HG03571 (cell line): ENCODE measurements around the gene CS.

Experiments used
- ATAC-seq: cut with Tn5 transposase; IDR thresholded peaks from one replicate; pipeline ENCODE4 v1.9.1; 2021; ENCODE audit not compliant: unreplicated experiment

Gene CS

DNA sequence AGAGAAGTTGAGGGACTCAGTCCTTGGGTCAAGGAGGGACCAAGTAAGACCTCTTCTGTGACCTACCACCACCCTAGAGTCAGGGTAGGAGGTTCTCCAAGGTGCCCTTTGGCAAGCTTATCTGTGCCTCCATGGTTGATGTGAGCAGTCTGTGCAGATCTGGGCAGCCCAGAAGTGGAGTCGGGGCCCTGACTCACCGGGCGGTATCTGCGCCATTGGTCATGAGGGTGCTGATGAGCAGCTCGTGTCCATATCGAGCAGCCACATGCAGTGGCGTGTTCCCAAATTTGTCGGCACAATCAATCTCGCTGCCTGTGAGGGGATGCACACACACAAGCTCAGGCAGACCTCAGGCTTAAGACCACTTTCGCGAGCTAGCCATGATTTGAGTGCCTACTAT lies 47.0 kb downstream of the CS start:
- no peak for ATAC-seq

DNA sequence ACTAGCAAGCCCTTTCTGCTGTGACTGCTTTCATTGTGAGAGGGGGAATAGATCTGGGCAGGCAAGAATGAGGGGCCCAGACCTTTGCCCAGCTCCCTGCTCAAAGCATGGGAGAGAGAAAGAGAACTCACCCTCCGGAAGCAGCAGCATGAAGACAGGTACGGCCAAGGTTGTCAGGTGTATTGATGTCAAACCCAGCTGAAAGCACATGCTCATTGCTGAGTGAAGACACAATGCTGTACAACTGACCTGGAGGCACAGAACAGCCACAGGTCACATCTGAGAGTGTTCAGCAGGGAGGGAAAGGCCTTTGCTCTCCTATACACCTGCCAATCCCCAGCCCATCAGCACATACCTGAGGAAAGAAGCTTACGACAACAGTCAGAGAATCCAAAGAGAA lies 47.5 kb downstream of the CS start:
- ATAC-seq: no peak

DNA sequence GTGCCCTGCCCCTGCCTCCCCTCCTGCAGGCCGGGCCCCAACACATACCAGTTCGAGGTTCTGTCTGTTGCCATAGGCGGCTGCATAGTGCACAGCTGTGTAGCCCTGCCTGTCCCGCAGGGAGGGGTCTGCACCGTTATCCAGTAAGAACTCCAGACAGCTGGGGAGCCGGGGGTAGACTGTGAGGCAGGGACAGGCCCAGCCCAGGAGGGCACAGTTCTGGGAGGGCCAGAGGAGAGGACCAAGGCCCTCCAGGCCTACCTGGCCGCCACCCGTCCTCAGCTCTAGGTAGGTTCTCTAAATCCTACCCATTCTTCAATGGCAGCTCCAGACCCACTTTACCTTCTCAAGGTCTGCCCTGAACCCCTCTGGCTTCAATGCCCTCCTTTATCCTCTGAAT lies 51.4 kb downstream of the CS start:
- no peak for ATAC-seq

DNA sequence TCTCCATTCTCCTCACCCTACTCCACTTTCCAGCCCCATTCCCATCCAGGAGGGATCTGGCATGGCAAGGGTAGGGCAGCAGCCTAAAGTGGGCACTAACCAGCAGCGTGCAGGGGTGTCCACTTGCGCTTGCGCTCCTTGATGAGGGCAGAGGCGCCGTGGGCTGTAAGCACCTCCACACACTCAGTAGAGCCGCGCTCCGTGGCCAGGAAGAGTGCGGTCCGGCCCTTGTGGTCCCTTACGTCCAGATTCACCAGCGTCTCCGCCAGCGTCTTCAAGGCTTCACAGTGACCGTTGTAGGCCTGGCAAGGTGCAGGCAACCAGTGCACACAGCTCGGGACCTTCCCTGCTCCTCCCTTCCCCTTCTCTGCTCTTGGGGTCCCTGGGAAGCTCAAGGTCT lies 52.2 kb downstream of the CS start:
- ATAC-seq: no peak

DNA sequence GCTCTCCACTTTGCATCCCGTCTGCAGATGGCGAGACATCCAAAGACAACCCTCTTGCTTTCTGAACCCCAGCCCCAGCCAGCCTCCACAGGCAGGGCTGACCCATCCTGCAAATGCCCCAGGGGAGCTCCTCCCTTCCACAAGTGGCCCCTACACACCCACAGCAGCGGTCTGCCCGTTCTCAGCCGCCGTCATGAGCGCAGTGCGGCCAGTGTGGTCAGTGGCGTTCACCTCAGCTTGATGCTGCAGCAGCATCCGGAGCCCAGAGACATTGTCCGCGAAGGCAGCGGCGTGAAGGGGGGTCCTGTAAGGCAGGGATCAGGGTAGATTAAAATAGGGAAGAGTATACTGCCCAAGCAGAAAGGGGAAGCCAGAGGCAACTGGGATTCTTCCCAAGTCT lies 55.6 kb downstream of the CS start:
- no peak for ATAC-seq

DNA sequence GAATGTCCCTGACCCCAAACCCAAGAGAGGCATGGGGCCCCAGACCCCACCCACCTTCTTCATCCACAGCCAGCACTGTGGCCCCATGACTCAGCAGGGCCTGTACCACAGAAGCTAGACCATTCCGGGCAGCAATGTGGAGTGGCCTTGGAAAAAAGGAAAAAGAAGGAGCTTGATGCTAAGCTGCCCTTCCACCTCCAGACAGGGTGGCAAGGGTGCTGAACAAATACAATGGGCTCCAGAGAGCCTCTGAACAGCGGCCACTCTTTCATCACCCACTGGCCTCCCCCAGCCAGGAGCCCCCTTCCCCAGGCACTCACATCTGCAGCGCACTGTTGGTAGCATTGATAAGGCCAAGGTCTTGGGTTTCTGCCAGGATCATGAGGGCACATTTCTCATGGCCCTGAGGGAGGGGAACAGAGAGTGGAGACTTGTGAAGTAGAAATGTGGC lies 56.4 kb downstream of the CS start:
- ATAC-seq: no peak

DNA sequence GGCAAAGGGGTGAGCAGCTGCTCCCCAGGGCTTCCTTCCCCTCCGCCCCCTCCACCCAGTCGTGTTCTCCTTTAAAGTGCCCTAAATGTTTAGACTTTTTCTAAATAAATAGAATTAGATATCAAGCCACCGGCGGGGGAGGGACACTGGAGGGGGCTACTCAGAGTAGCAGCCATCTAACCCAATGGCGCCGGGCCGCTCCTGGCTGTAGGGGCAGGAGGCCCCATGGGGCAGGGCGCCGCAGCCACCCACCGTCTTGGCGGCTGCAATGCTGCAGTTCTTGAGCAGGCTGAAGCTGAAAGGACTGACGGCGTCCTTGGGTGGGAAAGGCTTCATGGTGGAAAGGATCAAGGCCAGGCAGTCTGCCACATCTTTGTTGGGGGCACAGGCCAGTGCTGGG lies 57.1 kb downstream of the CS start:
- no peak for ATAC-seq

DNA sequence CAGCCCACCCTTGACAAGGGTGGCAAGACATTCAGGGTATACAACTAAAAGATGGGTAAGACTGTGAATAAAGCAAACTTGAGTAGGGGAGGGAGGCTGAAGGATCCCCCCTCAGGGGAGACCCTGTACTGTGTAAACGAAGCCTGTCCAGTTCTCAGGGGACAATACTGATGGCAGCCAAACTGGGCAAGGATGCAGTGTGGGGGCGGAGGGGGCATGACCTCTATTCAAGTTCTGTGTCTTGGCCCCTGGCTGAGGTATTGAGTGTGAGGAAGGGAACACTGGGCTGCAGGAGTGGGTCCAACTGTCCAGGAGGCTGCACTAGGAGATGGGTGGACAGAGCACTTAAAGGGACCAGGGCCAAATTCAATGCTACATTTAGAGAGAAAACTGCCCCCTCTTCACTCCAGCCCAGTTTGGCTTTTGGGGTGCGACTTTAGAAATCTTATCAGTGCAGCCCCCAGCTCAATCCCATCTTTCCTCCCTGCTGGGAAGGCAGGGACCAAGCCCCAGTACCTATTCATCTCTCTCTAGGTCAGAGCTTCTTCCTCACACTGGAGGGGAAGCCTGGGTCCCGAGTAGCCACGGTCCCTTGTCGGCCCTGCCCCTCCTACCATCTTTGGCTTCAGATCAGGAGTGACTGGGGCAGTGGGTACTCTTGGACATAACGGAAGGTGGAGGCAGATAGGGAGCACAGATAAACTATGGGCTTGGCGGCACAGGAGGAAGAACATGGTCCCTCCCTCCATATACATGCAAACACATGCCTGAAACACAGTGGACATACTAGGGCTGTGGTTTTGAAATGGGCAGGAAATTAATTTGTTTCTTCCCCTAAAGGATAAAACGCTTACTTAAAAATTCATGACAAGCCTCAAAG lies 58.5 kb downstream of the CS start:
- no peak for ATAC-seq

DNA sequence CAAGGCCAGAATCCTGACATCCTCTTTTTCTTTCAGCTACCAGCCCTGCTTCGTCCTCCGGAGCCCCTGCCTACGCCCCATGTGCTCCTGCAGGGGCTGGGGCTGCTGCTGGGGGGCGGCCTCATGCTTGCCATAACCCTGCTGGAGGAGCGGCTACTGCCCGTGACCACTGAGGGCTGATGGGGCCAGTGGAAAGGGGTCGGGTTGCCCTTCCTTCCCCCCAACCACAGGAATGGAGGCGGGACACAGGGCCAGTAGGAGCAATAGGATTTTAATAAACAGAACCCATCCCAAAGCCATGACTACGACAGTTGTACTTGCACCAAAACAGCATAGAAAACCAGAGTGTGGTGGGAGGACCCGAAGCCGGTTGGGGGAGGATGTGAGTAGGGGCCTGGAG lies 62.6 kb downstream of the CS start:
- ATAC-seq: no peak

DNA sequence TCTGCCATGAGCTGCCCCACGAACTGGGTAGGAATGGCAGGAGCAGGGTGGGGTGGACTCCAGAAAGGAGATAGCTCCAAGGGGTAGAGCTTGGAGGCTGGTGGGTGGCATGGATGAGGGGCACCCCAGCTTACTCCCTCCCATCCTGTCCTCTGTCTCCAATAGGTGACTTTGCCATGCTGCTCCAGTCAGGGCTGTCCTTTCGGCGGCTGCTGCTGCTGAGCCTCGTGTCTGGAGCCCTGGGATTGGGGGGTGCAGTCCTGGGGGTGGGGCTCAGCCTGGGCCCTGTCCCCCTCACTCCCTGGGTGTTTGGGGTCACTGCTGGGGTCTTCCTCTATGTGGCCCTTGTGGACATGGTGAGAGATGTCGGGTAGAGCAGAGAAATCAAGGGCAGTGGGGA lies 63.1 kb downstream of the CS start:
- ATAC-seq: no peak

DNA sequence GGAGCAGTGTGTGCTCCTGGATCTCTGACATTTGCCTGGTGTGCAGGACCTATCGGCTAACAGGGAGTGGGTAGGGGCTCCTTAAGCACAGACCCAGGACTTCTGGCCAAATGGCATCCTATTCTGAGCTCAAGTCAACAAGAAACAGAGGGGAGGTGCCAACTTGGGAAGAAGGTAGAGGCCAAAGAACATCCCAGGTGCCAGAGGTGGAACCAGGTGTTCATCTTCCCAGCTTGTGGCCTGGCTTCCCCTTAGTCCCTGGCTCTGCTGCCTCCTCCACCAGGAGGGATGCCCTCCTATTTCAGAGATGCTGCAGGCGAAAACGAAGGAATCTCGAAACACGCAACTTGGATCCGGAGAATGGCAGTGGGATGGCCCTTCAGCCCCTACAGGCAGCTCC lies 64.0 kb downstream of the CS start:
- no peak for ATAC-seq

DNA sequence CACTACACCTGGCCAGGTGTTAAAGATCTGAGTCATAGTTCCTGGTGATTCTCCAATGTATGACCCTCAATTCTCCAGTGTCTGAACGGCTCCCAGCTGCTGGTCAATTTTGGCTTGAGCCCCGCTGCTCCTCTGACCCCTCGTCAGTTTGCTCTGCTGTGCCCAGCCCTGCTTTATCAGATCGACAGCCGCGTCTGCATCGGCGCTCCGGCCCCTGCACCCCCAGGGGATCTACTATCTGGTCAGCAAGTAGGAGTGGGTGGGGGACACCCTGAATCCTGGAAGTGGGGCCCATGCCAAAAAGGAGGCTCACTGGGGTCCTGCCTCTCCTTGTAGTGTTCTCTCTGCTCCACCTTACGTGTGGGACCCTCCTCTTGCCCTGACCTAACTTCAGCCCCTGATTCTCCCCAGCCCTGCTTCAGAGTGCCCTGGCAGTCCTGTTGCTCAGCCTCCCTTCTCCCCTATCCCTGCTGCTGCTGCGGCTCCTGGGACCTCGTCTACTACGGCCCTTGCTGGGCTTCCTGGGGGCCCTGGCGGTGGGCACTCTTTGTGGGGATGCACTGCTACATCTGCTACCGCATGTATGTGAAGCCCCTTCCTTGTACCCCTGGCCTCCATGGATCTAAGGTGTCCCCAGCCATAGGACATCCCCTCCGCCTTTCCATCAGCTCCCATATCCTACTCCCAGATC lies 65.2 kb downstream of the CS start:
- ATAC-seq: no peak

DNA sequence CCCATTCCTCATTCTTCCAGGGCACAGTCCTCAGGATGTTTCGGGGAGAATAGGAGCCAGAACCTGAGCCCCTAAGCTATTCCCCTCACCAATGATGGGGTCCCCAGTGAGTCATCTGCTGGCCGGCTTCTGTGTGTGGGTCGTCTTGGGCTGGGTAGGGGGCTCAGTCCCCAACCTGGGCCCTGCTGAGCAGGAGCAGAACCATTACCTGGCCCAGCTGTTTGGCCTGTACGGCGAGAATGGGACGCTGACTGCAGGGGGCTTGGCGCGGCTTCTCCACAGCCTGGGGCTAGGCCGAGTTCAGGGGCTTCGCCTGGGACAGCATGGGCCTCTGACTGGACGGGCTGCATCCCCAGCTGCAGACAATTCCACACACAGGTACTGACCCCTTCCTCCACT lies 68.9 kb downstream of the CS start:
- no peak for ATAC-seq

DNA sequence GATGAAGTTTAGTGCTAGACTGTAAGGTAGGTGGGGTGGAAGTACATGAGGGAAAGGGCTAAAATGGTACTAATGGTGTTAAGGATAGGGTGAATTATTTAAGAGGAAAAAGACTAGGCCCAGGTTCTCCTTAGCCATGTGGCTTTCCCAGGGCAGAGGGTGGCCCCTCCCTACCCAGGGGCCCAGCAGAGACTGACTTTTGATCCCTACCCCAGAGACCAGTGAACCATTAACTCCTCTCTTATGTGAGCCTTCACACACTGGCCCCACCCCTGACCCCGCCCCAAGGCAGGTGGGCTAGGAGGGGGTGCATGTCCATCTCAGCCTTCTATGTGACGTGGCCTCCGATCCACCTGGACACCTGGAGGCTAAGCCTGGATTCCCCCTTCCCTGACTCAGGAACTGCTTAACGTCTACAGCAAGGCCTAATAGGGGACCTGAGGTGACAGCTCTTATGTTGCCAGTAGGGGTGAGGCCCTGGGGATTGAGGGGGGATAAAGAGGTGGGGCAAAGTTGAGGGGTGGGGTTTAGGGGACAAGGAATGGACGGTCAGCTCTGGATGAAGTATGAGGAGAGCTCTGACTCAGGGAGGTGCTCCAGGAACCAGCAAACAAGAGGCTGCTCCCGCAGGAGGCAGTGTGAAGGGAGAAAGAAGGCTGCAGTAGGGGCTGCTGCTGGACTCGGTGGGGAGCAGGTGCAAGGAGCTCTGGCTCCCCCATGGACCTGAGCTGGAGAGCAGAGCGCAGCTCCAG lies 69.5 kb downstream of the CS start:
- ATAC-seq: no peak

DNA sequence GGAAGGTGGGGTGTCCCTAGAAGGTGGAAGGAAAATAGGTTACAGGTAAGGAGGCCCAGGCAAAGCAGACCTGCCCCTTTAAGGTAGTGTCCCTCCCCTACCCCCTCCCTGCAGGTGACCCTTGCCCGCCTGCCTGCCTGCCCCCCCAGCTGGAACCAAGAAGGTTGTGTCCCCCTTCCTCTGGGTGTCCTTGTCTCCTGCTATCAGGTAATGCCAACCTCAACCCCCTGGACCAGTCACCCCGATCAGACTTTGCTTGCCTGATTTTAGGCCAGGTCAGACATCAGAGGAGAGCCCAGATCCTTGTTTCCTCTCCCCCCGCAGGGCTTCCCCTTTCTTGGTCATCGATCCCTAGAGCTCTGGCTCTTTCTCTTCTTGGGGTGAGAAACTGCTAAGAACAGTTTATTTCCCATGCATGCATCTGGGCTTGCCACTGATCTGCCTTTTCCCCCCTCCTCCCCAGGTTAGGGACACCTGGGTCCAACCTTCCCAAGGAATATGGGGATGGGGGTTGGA lies 70.2 kb downstream of the CS start, which contains the start of gene SLC39A5:
Gene SLC39A5 (plus strand): TSS at position 136 of the 516 bp plus-strand sequence. CDS start 1,224 bp downstream, outside the sequence.
- ATAC-seq: no peak

DNA sequence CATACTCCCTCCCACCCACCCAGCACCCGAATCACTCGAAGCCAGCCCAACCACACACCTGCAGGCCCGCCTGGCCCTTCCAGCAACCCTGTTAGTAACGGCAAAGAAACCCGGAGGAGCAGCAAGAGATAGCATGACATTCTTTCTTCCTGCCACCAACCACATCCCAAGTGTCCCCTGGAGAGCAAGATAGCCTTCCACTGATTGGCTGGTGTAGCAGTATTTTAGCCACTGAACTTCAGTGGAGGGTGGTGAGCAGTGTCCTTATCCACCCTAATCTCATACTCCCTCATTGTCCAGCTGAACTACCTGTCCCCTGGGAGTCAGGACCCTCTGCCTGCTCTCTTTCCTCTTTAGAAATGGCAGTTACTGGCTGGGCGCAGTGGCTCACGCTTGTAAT lies 71.0 kb downstream of the CS start:
- no peak for ATAC-seq

DNA sequence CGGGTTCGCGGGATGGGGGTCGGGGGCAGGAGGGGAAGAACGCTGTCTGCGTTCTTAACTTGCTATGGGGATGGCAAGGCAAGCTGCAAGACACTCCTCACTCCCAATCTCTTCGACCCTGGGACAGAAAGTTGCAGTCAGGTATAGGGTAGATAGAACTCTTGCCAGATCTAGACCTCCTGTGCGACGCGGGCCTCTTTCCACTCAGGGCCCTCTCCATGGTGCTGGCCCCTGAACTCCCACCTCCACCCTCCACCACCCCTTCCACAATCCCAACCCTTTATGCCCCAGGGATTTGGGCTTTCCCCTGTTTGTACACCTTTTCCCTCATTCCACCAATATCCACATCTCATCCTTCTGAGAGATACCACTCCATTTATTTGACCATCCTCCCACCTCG lies 75.2 kb downstream of the CS start:
- ATAC-seq: no peak

DNA sequence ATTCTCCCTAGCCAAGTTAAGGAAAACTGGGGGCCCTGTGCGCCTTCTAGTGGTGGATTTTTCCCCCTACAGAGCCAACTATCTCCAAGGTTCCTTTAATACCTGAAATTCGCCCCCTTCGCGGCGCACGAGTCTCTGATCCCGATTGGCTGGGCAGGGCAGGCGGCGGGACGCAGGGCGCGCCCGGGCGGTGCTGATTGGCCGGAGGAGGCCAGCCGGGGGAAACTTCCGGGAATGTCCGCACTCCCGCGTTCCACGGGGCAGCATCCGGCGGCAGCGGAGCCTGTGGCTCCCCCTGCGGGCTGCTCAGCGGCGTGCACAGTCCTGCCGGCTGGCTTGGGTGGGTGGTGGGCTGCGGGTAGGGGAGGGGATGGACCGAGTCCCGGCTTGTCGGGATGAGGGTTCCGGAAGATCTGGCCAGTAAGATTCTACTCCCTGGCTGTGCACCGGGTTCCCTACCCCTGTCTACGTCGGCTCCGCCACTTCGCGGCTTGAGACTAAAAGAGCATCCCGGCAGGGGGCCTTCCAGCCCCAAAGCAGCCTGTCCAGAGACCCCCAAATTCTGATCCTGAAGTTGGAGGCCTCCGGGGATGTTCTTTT lies 75.9 kb downstream of the CS start, which contains the start of gene NABP2:
Gene NABP2 (plus strand): TSS at position 241 of the 600 bp plus-strand sequence. CDS start 515 bp downstream, outside the sequence.
- ATAC-seq: peak; percentile 66

DNA sequence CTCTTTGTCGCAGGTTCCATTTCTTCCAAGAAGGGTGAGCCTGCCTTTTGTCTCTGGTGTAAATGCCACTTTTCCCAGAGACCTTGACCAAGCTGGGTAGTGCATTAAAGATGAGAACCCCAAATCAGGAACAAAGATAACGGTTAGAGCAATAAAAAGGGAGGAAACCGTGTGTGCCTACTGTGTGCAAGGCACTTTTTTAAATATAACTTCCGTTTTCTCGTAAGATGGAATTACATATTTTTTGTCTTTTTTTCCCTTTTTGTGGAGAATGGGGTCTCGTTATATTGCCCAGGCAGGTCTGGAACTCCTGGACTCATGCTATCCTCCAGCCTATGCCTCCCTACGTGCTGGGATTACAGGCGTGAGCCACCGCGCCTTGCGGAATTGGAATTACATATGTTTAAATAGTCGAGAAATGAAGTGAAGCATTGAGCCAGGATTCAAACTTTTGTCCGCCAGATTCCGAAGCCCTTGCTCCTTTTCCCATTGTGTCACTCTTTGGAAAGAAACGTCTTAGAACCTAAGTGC lies 76.5 kb downstream of the CS start:
- ATAC-seq: no peak

DNA sequence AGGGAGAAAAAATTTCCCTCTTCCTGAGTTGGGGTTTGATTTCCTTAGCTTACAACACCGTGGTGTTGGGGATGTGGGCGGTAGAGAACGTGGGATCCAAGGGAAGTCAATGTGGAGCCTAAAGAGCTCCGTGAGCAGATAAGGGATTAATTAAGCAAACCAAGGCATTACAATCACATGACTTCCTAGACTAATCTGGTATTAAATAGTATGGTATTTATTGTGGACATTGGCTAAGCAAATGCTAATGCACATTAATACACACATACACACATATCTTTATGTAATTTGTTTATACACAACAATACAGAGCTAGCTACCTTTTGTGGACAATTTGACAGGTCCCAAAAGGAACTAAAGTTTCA lies 77.6 kb downstream of the CS start:
- ATAC-seq: no peak
